Esophagus (tissue), 2 donors: Measurements from ENCODE around the gene SMYD4. TPM values are rescaled to one million over a fixed set of nuclear protein-coding genes. Genes with fewer than 3 reads are reported as not detected.
"Not testable (repeated sequence)": the region's sequence is repeated elsewhere in the genome, so short reads cannot be mapped to it uniquely, and the experiment has no call there.

ENCODE experiments used
- H3K27ac ChIP-seq, 2 donors: one replicate each; pipeline ENCODE4 v1.5.1; 2013; ENCODE audit warnings: low read depth in 2 of 2, mild to moderate bottlenecking in 2 of 2, inconsistent platforms in 1 of 2, low read length in 1 of 2, moderate library complexity in 1 of 2
- H3K27me3 ChIP-seq, 2 donors: one replicate each; pipeline ENCODE4 v1.6.1; 2013; ENCODE audit warnings: low read length in 2 of 2, control low read depth in 1 of 2, mild to moderate bottlenecking in 1 of 2; ENCODE audit not compliant: insufficient read depth in 2 of 2, control insufficient read depth in 1 of 2
- H3K36me3 ChIP-seq, 2 donors: one replicate each; pipeline ENCODE4 v1.6.1; 2013; ENCODE audit warnings: low read length in 1 of 2; ENCODE audit not compliant: control insufficient read depth in 2 of 2, insufficient read depth in 2 of 2
- H3K4me1 ChIP-seq, 2 donors: one replicate each; pipeline ENCODE4 v1.6.1; 2013; ENCODE audit warnings: low read length in 1 of 2; ENCODE audit not compliant: control insufficient read depth in 2 of 2, insufficient read depth in 2 of 2
- H3K4me3 ChIP-seq, 2 donors: one replicate each; pipeline ENCODE4 v1.5.1; 2013; ENCODE audit warnings: low read length in 2 of 2, mild to moderate bottlenecking in 2 of 2, low read depth in 1 of 2, moderate library complexity in 1 of 2
- H3K9me3 ChIP-seq, 2 donors: one replicate each; pipeline ENCODE4 v1.6.1; 2013; ENCODE audit warnings: mild to moderate bottlenecking in 2 of 2, low read depth in 1 of 2, low read length in 1 of 2, moderate library complexity in 1 of 2; ENCODE audit not compliant: control insufficient read depth in 2 of 2, insufficient read depth in 1 of 2
- WGBS, 2 donors: extraction: QIAGEN DNeasy Blood & Tissue Kit; methylation state at CpG; one replicate each; pipeline ENCODE4 v1.1.7; 2013; 5-methylcytosine and 5-hydroxymethylcytosine counted together
- polyA plus RNA-seq, 2 donors: library from polyadenylated mRNA; stranded (reverse); fragments of 200-250 nt; gene quantifications; one replicate each; pipeline ENCODE4 v1.2.3, GENCODE V29; 2013
- donor health status: healthy with polysubstance abuse.
- donor health status: Bipolar disorder and iron deficiency.

SMYD4 gene
- polyA plus RNA-seq, 2 donors, result 2.1 to 4.0 TPM

- Histone ChIP-seq H3K4me1 (no peaks in the 10 kb centered on the region), H3K27ac (no peak overlapping the region), H3K4me3 (no peak overlapping the region), H3K9me3 (no peaks in the 10 kb centered on the region), H3K36me3 (peaks cover 0 to 15% of the 10 kb centered on the region in 2 donors), H3K27me3 (no peaks in the 10 kb centered on the region)
- WGBS, 2 donors, result 94 to 96% methylated on average over 6 of the region's 6 CpGs
Measured at GRCh38 chr17:1803280-1803679, 26.4 kb downstream of the SMYD4 start.

- H3K27me3 ChIP-seq, result no peaks in the 10 kb centered on the region
- no peaks in the 10 kb centered on the region for H3K9me3 ChIP-seq
- H3K4me1 ChIP-seq, result no peaks in the 10 kb centered on the region
- H3K4me3 ChIP-seq, result no peak overlapping the region
- H3K27ac ChIP-seq, result no peak overlapping the region
- peaks cover 0 to 15% of the 10 kb centered on the region in 2 donors for H3K36me3 ChIP-seq
- 92 to 93% methylated on average over 1 of the region's 1 CpG for WGBS, 2 donors
Measured at GRCh38 chr17:1802429-1802828, 27.3 kb downstream of the SMYD4 start.

- no peaks in the 10 kb centered on the region for H3K4me1 ChIP-seq
- WGBS, 2 donors, result 76 to 82% methylated on average over 4 of the region's 4 CpGs
- H3K36me3 ChIP-seq, result peaks cover 0 to 15% of the 10 kb centered on the region in 2 donors
- no peaks in the 10 kb centered on the region for H3K27me3 ChIP-seq
- no peaks in the 10 kb centered on the region for H3K9me3 ChIP-seq
- H3K4me3 ChIP-seq, result no peak overlapping the region
- H3K27ac ChIP-seq, result no peak overlapping the region
Measured at GRCh38 chr17:1800712-1801111, 29.0 kb downstream of the SMYD4 start.

- Histone ChIP-seq H3K27me3 (no peaks in the 10 kb centered on the region), H3K4me3 (no peak overlapping the region), H3K9me3 (no peaks in the 10 kb centered on the region), H3K27ac (no peak overlapping the region), H3K4me1 (no peaks in the 10 kb centered on the region), H3K36me3 (peaks cover 0 to 15% of the 10 kb centered on the region in 2 donors)
- WGBS, 2 donors, result 90 to 95% methylated on average over 7 of the region's 7 CpGs
Measured at GRCh38 chr17:1800240-1800639, 29.5 kb downstream of the SMYD4 start.

GRCh38 chr17:1797846-1798245 lies 31.9 kb downstream of the SMYD4 start:
- H3K27ac ChIP-seq, H3K9me3 ChIP-seq, H3K4me3 ChIP-seq, H3K4me1 ChIP-seq, H3K27me3 ChIP-seq, H3K36me3 ChIP-seq: not testable (repeated sequence)
- 92 to 97% methylated on average over 8 of the region's 8 CpGs for WGBS, 2 donors

- 63 to 73% methylated on average over 3 of the region's 3 CpGs for WGBS, 2 donors
- H3K27ac ChIP-seq, result peak overlapping the region in 1 of 2 donors; percentile 36
- H3K27me3 ChIP-seq, result no peaks in the 10 kb centered on the region
- H3K36me3 ChIP-seq, result peaks cover 0 to 8% of the 10 kb centered on the region in 2 donors
- H3K4me3 ChIP-seq, result no peak overlapping the region
- no peaks in the 10 kb centered on the region for H3K9me3 ChIP-seq
- no peaks in the 10 kb centered on the region for H3K4me1 ChIP-seq
Measured at GRCh38 chr17:1797323-1797722, 32.4 kb downstream of the SMYD4 start.

GRCh38 chr17:1796800-1797199 lies 32.9 kb downstream of the SMYD4 start:
- no peaks in the 10 kb centered on the region for H3K27me3 ChIP-seq
- H3K4me1 ChIP-seq, result no peaks in the 10 kb centered on the region
- no peaks in the 10 kb centered on the region for H3K9me3 ChIP-seq
- H3K4me3 ChIP-seq, result no peak overlapping the region
- no peak overlapping the region for H3K27ac ChIP-seq
- 6 to 19% methylated on average over 1 of the region's 1 CpG for whole genome bisulfite sequencing, 2 donors
- peaks cover 0 to 8% of the 10 kb centered on the region in 2 donors for H3K36me3 ChIP-seq

- Histone ChIP-seq H3K4me1 (no peaks in the 10 kb centered on the region), H3K27ac (peak overlapping the region in 1 of 2 donors; percentile 17), H3K9me3 (no peaks in the 10 kb centered on the region), H3K4me3 (no peak overlapping the region), H3K36me3 (no peaks in the 10 kb centered on the region), H3K27me3 (no peaks in the 10 kb centered on the region)
- 47 to 60% methylated on average over 1 of the region's 1 CpG for WGBS, 2 donors
Measured at GRCh38 chr17:1793447-1793806, 36.3 kb downstream of the SMYD4 start.

GRCh38 chr17:1792495-1793446 lies 36.9 kb downstream of the SMYD4 start:
- Histone ChIP-seq H3K36me3 (no peaks in the 10 kb centered on the region), H3K27me3 (no peaks in the 10 kb centered on the region), H3K4me3 (no peak overlapping the region), H3K9me3 (no peaks in the 10 kb centered on the region), H3K27ac (no peak overlapping the region), H3K4me1 (no peaks in the 10 kb centered on the region)
- WGBS, 2 donors, result 68 to 69% methylated on average over 23 of the region's 23 CpGs

- H3K4me1 ChIP-seq, result peaks cover 0 to 4% of the 10 kb centered on the region in 2 donors
- WGBS, 2 donors, result 58 to 66% methylated on average over 5 of the region's 5 CpGs
- H3K9me3 ChIP-seq, result no peaks in the 10 kb centered on the region
- H3K36me3 ChIP-seq, result peaks cover 0 to 6% of the 10 kb centered on the region in 2 donors
- H3K27me3 ChIP-seq, result no peaks in the 10 kb centered on the region
- H3K27ac ChIP-seq, result no peak overlapping the region
- H3K4me3 ChIP-seq, result no peak overlapping the region
Measured at GRCh38 chr17:1789936-1790335, 39.8 kb downstream of the SMYD4 start.
